ENCODE data around the gene CHERP.
A peak's percentile ranks its signal among the peaks of the same experiment; 100 is the strongest.

Gene CHERP

DNA sequence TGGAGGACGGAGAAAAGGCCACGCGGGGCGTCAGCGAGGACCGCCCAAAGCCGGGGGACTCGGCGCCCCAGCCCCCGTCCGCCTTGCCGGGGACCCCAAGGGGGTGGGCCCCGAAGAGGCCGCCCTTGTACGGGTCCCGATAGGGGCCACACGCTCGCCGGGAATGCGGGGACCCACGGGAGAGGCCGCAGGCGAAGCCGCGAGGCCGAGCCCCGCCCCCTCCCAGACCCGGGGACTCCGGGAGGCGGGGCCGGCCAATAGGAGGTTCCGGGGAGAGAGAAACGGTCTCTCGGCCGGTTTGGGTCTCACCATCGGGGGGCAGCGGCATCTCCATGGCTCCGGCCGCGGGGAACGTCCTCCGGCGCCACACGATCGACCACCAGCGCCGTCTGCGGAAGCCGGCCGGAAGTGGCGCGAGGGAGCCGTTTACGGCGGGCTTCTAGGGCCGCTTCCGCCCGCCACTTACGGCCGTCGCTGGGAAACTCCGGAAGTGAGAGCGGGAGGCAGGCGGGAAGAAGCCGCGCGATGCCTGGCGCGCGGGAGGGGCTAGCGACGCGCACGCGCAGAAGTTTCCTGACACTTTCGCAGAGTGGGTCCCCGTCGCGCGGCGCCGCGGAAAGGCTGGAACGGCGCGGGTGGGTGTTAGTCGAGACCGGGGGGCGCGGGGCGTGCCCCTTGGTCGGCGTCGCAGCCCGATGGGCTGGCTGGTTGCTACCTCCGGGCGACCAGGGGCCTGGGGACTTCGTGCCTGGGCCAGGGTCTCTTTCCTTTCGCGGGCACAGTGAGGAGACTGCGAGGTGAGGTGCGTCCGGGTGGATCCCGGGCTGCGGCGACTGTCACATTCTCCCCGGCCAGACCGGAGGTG lies at the start of gene CHERP:
TSS of gene CHERP (minus strand) at position 393 of the 865 bp plus-strand sequence. CDS start at position 334, 59 bp downstream.
- peak; percentile 54 for DNase-seq (ENCODE audit: low read depth, low spot score)
- H3K27ac ChIP-seq: peak within 1 kb of the TSS; percentile 72

DNA sequence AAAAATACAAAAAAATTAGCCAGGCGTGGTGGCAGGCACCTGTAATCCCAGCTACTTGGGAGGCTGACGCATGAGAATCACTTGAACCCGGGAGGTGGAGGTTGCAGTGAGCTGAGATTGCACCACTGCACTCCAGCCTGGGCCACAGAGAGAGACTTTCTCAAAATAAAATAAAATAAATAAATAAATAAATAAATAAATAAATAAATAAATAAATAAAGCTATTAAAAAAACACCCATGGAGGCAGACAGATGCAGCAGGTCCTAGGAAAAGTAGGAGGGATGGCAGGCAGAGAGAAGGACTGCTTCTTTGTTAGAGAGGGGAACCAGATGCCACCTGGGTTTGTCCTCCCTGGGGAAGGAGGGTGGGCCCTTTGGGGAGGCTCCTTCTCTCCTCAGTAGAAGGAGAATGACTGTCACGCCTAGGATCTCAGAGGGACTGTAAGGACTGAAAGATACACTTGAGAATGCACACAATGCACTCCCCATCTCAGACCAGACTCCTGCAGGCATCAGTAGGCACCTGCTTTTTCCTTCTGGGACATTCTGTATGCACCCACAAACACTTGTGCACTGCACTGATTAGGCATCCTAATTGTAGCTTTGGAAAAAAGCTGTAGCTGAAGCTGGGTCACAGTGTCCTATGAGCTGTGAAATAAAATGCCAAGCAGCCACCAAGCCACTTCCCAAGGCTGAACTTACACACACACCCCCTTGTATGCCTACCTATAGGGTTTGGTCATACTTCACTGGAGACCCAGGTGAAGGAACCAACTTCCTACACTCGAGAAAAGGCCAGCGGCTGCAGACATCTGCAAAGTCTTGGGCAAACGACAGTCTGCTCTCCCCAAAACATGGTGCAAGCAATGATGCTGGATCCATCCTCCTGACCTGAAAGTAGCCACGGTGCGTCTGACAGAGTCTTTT lies 48.9 kb upstream of the CHERP start:
- no peak overlapping the region for H3K27ac ChIP-seq
- no peak for DNase-seq (ENCODE audit: low read depth, low spot score)

DNA sequence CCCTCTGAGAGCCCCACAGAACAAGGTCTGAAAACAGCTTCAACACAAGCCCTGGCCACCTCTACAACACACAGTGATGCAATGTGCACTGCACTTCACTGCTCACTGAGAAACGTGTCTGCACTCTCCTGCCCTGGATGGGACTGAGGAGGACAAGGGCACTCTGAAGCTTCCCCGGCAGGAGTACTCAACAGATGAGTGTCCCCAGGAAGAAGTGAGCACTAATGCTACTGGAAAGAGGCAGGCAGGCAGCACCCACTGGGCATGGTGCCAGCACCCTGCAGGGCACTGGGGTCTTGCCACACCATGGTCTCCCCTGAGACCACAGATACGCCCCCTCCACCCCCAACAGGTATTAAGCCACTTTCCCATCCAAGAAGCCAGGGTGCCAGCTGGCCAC lies 47.7 kb upstream of the CHERP start:
- DNase-seq (ENCODE audit: low read depth, low spot score): no peak
- no peak overlapping the region for H3K27ac ChIP-seq

- H3K27ac ChIP-seq: no peak overlapping the region
- no peak for DNase-seq (ENCODE audit: low read depth, low spot score)
Observed at GRCh38 chr19:16588824-16589577, 46.8 kb upstream of the CHERP start.

- DNase-seq (ENCODE audit: low read depth, low spot score): no peak
- peak overlapping the region; percentile 45 for H3K27ac ChIP-seq
Observed at GRCh38 chr19:16587833-16588823, 45.9 kb upstream of the CHERP start.

GRCh38 chr19:16586991-16587832 lies 45.0 kb upstream of the CHERP start:
- DNase-seq (ENCODE audit: low read depth, low spot score): no peak
- H3K27ac ChIP-seq: peak overlapping the region; percentile 45

DNA sequence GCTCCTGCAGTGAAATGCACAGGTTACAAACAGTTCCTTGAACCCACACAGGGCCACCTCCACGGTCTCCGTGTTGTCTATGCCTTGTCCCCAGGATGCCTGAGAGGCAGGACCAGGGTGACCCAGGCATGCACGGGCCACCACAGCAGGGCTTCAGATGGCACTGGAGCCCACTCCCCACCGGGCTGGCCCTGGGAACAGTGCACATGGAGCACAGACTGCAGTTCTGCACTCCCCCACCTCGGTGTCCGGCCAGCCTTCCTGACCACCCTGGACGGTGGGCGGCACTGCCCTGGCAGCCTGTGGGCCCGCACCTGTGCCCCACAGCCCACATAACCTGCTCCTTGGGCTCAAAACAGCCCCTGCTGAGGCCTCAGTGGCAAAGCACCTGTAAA lies 44.2 kb upstream of the CHERP start:
- no peak overlapping the region for H3K27ac ChIP-seq
- DNase-seq (ENCODE audit: low read depth, low spot score): no peak

DNA sequence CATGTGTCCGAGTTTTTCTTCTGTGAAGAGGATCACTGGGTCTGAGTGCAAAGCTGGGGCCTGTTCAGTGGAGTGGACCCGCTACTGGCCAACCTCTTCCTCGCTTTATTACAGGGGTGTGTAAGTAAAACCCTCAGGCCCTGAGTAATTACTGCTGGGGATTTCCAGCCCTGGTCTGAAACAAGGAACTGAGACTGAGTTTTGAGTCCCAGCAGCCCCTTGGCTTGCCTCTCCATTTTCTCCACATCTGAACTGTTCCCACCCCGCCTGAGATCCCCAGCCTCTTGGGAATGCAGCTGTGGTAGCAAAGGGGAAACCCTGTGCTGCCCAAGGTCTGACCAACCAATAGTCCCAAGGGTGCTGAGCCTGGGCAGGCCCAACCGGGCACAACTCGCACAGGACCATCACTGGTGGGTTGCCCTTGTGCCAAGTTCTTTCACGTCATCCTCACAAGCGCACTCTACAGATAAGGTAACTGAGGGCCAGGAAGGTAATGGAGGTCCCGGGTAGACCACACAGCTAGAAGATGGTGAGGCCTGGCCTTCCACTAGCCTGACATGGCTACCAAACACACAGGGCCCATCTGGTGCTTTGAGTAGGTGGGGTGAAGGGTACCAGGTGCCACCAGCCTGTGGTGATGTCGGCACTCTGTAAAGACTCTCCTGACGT lies 43.7 kb upstream of the CHERP start:
- no peak overlapping the region for H3K27ac ChIP-seq
- DNase-seq (ENCODE audit: low read depth, low spot score): no peak

- DNase-seq (ENCODE audit: low read depth, low spot score): no peak
- H3K27ac ChIP-seq: peak overlapping the region; percentile 50
Observed at GRCh38 chr19:16585094-16585801, 43.0 kb upstream of the CHERP start.

- peak overlapping the region; percentile 50 for H3K27ac ChIP-seq
- DNase-seq (ENCODE audit: low read depth, low spot score): no peak
Observed at GRCh38 chr19:16584248-16585093, 42.2 kb upstream of the CHERP start.

DNA sequence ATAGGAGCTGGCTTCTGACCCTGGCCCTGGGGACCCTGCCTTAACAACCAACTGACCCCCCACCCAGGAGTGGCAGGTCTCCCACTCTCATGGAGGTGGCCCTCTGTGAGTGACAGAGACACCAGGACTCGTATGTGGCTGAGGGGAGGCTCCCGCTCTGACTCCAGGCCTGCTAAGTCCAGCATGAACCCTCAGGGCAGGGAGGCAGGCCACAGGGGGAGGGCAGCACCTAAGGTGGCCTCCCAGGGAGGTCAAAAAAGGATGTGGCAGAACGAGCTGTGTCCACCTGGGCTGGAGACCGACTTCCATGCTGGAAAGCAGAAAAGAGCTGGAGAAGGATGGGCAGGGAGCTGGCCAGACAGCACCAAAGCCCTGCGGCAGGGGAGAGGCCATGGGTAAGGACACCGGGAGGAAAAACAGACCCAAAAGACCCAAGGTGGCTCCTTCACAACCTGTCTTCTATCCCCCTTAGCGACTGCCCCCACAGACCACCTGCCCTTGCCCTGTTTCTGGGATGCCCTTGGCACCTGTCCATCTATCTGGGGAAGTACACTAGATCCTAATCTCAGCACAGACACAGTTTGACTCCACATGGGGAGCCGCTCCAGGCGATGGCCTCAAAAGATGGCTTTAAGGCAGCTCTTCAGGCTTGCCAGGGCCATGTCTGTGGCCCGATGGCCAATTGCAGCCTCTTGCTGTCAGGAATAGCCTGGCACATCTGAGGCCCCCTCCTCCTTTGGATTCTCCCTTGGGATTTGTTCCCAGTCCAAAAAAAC lies 40.4 kb upstream of the CHERP start:
- DNase-seq (ENCODE audit: low read depth, low spot score): no peak
- peak overlapping the region; percentile 61 for H3K27ac ChIP-seq

GRCh38 chr19:16581971-16582343 lies 39.7 kb upstream of the CHERP start:
- H3K27ac ChIP-seq: peak overlapping the region; percentile 61
- no peak for DNase-seq (ENCODE audit: low read depth, low spot score)

DNA sequence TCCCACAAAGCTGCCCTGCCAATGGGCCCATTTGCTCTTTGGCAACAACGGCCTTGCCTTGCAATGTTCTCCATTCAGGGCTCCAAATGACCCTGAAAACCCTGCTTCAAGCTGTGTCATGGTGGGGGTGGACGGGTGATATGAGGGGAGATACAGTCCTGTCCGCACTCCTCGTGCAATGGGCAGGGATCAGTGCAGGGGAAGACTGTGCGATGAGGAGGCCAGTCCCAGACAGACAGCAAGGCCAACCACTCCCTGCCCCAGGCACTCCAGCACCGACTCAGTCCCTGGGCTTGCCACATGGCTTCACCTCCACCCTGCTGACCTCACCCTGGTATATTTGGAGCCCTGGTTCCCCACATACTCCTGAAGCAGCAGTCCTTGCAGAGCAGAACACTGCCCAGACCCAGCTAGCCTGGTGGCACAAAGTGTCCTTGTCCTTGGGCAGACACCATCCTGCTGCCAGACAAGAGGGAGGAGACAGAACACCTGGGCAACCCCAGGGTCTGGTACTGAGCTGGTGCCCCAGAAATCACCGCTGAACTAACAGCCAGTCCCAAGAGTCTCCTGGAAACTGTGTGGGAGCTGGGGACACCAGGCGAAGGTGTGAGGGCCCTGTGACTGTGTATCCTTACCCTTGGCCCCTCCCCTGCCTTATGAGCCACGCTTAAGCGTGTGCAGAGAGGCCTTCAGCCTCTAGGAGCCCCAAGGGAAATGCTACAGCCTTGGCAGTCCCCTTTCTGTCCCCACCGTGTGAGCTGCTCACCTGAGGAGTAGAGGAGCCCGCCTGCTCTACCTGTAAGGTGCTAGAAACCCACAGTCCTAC lies 39.1 kb upstream of the CHERP start:
- DNase-seq (ENCODE audit: low read depth, low spot score): no peak
- peak overlapping the region; percentile 61 for H3K27ac ChIP-seq

DNA sequence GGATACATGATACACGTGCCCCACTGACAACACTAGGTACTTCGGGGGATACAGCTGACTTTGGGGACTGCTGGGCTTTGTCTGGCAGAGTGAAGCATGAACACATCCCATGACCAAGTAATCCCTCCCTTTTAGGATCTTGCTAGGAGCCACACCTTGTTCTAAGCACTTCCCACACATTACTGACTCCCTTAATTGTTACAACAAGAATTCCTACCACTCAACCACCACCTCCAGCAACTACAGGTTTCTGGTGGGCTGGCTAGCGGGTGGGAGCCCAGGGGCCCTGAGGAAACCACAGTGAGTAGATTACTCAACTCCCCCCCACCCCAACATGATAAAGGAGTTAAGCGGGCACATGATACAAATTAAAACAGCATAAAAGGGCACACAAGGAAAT lies 37.1 kb upstream of the CHERP start:
- DNase-seq (ENCODE audit: low read depth, low spot score): no peak
- H3K27ac ChIP-seq: peak overlapping the region; percentile 14

DNA sequence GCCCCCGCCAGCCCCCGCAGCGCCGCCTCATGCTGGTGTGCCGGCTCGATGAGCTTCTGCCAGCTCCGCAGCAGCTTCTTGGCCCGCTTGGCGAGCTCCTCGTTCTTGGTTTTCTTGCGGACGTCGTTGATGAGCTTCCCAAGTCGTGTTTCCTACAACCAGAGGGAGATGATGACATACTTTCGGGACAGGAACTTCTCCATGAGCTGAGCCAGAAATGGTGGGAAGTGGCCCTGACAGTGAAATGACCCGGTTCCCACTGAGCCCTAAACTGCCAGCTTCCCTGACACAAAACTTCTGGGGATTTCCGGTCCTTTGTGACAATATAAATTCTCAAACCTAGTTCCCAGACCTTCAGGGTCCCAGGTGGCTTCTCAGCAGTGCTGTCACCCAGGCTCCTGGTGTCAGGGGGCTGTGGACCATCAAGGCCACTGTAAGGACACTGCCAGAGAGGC lies 35.3 kb upstream of the CHERP start:
- no peak overlapping the region for H3K27ac ChIP-seq
- no peak for DNase-seq (ENCODE audit: low read depth, low spot score)
